CD4-positive, alpha-beta T cell treated with Interleukin-17A for 1 hour (primary cell): ENCODE results near the gene PTH2R.
"Not testable (repeated sequence)": the region's sequence is repeated elsewhere in the genome, so short reads cannot be mapped to it uniquely, and the experiment has no call there.

Source experiments
- DNase-seq: peaks from one replicate; pipeline ENCODE4 v3.0.0-alpha.2; 2020

PTH2R gene

GRCh38 chr2:208406474-208407451, at the start of gene PTH2R:
Gene PTH2R (plus strand): TSS chr2:208406792. CDS start chr2:208407044, 252 bp downstream.
- no peak for DNase-seq

- no peak for DNase-seq
These were observed 49.6 kb upstream of the PTH2R start for GRCh38 chr2:208356846-208357574.

GRCh38 chr2:208358758-208359631, 47.6 kb upstream of the PTH2R start:
- no peak for DNase-seq

GRCh38 chr2:208359632-208359986, 47.0 kb upstream of the PTH2R start:
- DNase-seq = peak; percentile 25

- no peak for DNase-seq
These were observed 46.1 kb upstream of the PTH2R start for GRCh38 chr2:208360259-208361076.

- DNase-seq = no peak
These were observed 45.5 kb upstream of the PTH2R start for GRCh38 chr2:208361077-208361441.

- DNase-seq = no peak
These were observed 43.1 kb upstream of the PTH2R start for GRCh38 chr2:208363485-208363884.

GRCh38 chr2:208366215-208367127, 40.1 kb upstream of the PTH2R start:
- no peak for DNase-seq

GRCh38 chr2:208369091-208369490, 37.5 kb upstream of the PTH2R start:
- DNase-seq = no peak

- DNase-seq = no peak
These were observed 35.5 kb upstream of the PTH2R start for GRCh38 chr2:208370881-208371633.

- DNase-seq = no peak
These were observed 35.0 kb upstream of the PTH2R start for GRCh38 chr2:208371634-208371935.

- peak; percentile 38 for DNase-seq
These were observed 33.0 kb upstream of the PTH2R start for GRCh38 chr2:208373460-208374089.

- no peak for DNase-seq
These were observed 31.0 kb upstream of the PTH2R start for GRCh38 chr2:208375491-208376068.

GRCh38 chr2:208377344-208377860, 29.2 kb upstream of the PTH2R start:
- DNase-seq = not testable (repeated sequence)

GRCh38 chr2:208379192-208379591, 27.4 kb upstream of the PTH2R start:
- DNase-seq = no peak

- DNase-seq = no peak
These were observed 22.0 kb upstream of the PTH2R start for GRCh38 chr2:208384637-208385036.

- DNase-seq = no peak
These were observed 20.1 kb upstream of the PTH2R start for GRCh38 chr2:208386541-208386940.

- no peak for DNase-seq
These were observed 16.7 kb upstream of the PTH2R start for GRCh38 chr2:208389940-208390339.

- no peak for DNase-seq
These were observed 14.3 kb upstream of the PTH2R start for GRCh38 chr2:208392300-208392699.
